A673 (cell line): ENCODE data around the gene CCL14. TPM values are rescaled to one million over a fixed set of nuclear protein-coding genes. Genes with fewer than 3 reads are reported as not detected.

ENCODE experiments used
- BruUV-seq: library from RNA; stranded (reverse); fragments of 400-500 nt; replicated peaks from 2 replicates; lab custom pipeline; 2021; lab: Mats Ljungman, UMichigan
- CTCF ChIA-PET: fragments of 300-600 bp; sonication (Branson Sonifier 250); formaldehyde crosslinking; loops from one replicate; lab custom pipeline; 2022; ENCODE audit warnings: antibody characterized with exemption; lab: Charles Lee
- POLR2A ChIA-PET: fragments of 300-600 bp; sonication (Branson Sonifier 250); formaldehyde crosslinking; loops from one replicate; lab custom pipeline; 2022; ENCODE audit warnings: antibody characterized with exemption; ENCODE audit not compliant: low non-redundant PET; lab: Charles Lee
- DNase-seq: peaks from one replicate; pipeline ENCODE4 v3.0.0-alpha.2; 2015; ENCODE audit warnings: low spot score
- H3K27ac ChIP-seq: fragments of 200-600 bp; sonication (generic); 2 replicates; pipeline ENCODE4 v1.5.1; 2016; ENCODE audit warnings: mixed run types, low read depth, mild to moderate bottlenecking, mixed read lengths, antibody characterized with exemption, low read length; ENCODE audit not compliant: poor library complexity, severe bottlenecking
- H3K27me3 ChIP-seq: fragments of 200-600 bp; sonication (generic); replicated peaks from 2 replicates; pipeline ENCODE4 v1.6.1; 2017; ENCODE audit warnings: mixed run types, low read depth, mild to moderate bottlenecking, mixed read lengths, antibody characterized with exemption, low read length; ENCODE audit not compliant: insufficient read depth, poor library complexity
- H3K36me3 ChIP-seq: fragments of 200-600 bp; sonication (generic); 2 replicates; pipeline ENCODE4 v1.6.1; 2016; ENCODE audit warnings: mixed run types, mild to moderate bottlenecking, mixed read lengths, antibody characterized with exemption, low read length; ENCODE audit not compliant: insufficient read depth, poor library complexity, severe bottlenecking
- H3K4me1 ChIP-seq: fragments of 200-600 bp; sonication (generic); 2 replicates; pipeline ENCODE4 v1.6.1; 2017; ENCODE audit warnings: mixed run types, mild to moderate bottlenecking, mixed read lengths, antibody characterized with exemption, low read length; ENCODE audit not compliant: insufficient read depth, poor library complexity, severe bottlenecking
- H3K4me3 ChIP-seq: fragments of 200-600 bp; sonication (generic); 2 replicates; pipeline ENCODE4 v1.5.1; 2016; ENCODE audit warnings: low read depth, mixed run types, mild to moderate bottlenecking, mixed read lengths, low read length; ENCODE audit not compliant: poor library complexity, severe bottlenecking
- H3K9me3 ChIP-seq: fragments of 200-600 bp; sonication (generic); 2 replicates; pipeline ENCODE4 v1.6.1; 2016; ENCODE audit warnings: mixed run types, low read depth, mild to moderate bottlenecking, mixed read lengths, antibody characterized with exemption, low read length; ENCODE audit not compliant: poor library complexity, severe bottlenecking
- CTCF ChIP-seq: fragments of 300-800, 200-600 bp; sonication (generic); conservative IDR thresholded peaks from 2 replicates; pipeline ENCODE4 v1.5.1; 2017; ENCODE audit warnings: low read depth, mild to moderate bottlenecking, antibody characterized with exemption, low read length, moderate library complexity, mixed read lengths
- EZH2 ChIP-seq: fragments of 200-600 bp; sonication (generic); IDR thresholded peaks from 2 replicates; pipeline ENCODE4 v1.6.1; 2017; ENCODE audit warnings: borderline replicate concordance, low read depth, mild to moderate bottlenecking, mixed read lengths, antibody characterized with exemption, low read length; ENCODE audit not compliant: poor library complexity, severe bottlenecking
- intact Hi-C: fragments of 100-400 bp; cut with micrococcal nuclease; formaldehyde crosslinking; loops from one replicate; pipeline ENCODE4 v1.10.0; 2022; ENCODE audit not compliant: unreplicated experiment
- total RNA-seq: library from RNA; stranded (reverse); gene quantifications from 2 replicates; pipeline ENCODE4 v1.2.3, GENCODE V29; 2021

Gene CCL14
- total RNA-seq, 1 experiment from 2014 or later = not detected

GRCh38 chr17:36001110-36001771, 14.7 kb upstream of the CCL14 start, which contains the start of gene CCL15:
Gene CCL15 (minus strand): TSS chr17:36001553. CDS start chr17:36001492, 61 bp downstream.
- intact Hi-C loops = loop anchor here (10.0 kb wide), 1 partner anchor 1326 kb away; no protein-coding TSS in a partner anchor
- H3K4me3 ChIP-seq = no peak within 1 kb of the TSS
- CTCF ChIA-PET = no interaction called here
- H3K27ac ChIP-seq = no peak within 1 kb of the TSS
- DNase-seq = no peak
- no peaks in the 10 kb centered on the region for H3K4me1 ChIP-seq
- POLR2A ChIA-PET = no interaction called here
- H3K36me3 ChIP-seq = no peaks in the 10 kb centered on the region
- H3K9me3 ChIP-seq = no peaks in the 10 kb centered on the region
- no peak for TF ChIP-seq EZH2
- no peak for TF ChIP-seq CTCF
- BruUV-seq = no TSS peak
- H3K27me3 ChIP-seq = no peaks in the 10 kb centered on the region

GRCh38 chr17:36000732-36001109, 14.2 kb upstream of the CCL14 start:
- intact Hi-C loops = loop anchor here (10.0 kb wide), 1 partner anchor 1326 kb away; no protein-coding TSS in a partner anchor
- H3K9me3 ChIP-seq = no peaks in the 10 kb centered on the region
- TF ChIP-seq CTCF (no peak), EZH2 (no peak)
- ChIA-PET POLR2A (no interaction called here), CTCF (no interaction called here)
- H3K4me3 ChIP-seq = no peak overlapping the region
- H3K4me1 ChIP-seq = no peaks in the 10 kb centered on the region
- no TSS peak for BruUV-seq
- no peaks in the 10 kb centered on the region for H3K27me3 ChIP-seq
- no peaks in the 10 kb centered on the region for H3K36me3 ChIP-seq
- no peak for DNase-seq
- no peak overlapping the region for H3K27ac ChIP-seq

GRCh38 chr17:35998756-35999155, 12.2 kb upstream of the CCL14 start:
- H3K4me3 ChIP-seq = no peak overlapping the region
- CTCF ChIA-PET = no interaction called here
- no TSS peak for BruUV-seq
- H3K36me3 ChIP-seq = no peaks in the 10 kb centered on the region
- H3K27ac ChIP-seq = no peak overlapping the region
- intact Hi-C loops = no loop called here
- H3K27me3 ChIP-seq = no peaks in the 10 kb centered on the region
- no peaks in the 10 kb centered on the region for H3K4me1 ChIP-seq
- no peaks in the 10 kb centered on the region for H3K9me3 ChIP-seq
- POLR2A ChIA-PET = no interaction called here
- DNase-seq = no peak
- no peak for TF ChIP-seq EZH2
- no peak for TF ChIP-seq CTCF
